ENCODE results near the gene RHOH.
"Not testable (repeated sequence)": the region's sequence is repeated elsewhere in the genome, so short reads cannot be mapped to it uniquely, and the experiment has no call there.

RHOH gene, protein sequence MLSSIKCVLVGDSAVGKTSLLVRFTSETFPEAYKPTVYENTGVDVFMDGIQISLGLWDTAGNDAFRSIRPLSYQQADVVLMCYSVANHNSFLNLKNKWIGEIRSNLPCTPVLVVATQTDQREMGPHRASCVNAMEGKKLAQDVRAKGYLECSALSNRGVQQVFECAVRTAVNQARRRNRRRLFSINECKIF

DNA sequence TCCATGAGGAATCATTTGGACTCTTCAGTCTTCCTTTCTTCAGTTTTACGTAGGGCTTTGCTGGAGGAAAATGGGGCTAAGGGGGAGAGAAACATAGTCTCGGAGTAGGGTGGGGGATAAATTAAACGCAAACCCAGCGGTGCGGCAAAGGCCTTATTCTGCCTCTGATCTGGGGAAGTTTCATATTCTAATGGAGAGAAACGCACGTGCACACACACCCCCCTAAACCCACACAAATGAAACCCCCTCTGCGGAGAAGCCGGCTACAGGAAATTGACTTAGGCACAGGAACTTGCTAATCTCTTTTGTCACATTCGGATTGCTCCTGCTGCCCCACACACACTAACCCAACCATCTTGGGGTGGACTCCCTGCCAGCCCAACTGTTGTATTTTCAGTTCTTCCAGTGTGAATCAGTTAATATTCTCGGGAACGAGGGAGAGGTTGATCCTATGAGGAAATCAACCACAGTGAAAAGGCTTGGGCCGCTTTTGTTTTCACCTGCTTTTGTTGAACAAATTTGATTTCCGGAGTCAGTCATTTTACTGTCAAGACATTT lies at the start of gene RHOH:
TSS of gene RHOH (plus strand) at position 308 of the 558 bp plus-strand sequence. CDS start 46,356 bp downstream, outside the sequence.
- DNase-seq: peak; percentile 83

DNA sequence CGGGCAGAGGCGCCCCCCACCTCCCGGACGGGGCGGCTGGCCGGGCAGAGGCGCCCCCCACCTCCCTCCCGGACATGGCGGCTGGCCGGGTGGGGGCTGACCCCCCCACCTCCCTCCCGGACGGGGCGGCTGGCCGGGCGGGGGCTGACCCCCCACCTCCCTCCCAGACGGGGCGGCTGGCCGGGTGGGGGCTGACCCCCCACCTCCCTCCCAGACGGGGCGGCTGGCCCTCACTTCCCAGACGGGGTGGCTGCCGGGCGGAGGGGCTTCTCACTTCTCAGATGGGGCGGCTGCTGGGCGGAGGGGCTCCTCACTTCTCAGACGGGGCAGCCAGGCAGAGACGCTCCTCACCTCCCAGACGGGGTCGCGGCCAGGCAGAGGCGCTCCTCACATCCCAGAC lies 49.3 kb upstream of the RHOH start:
- not testable (repeated sequence) for DNase-seq

DNA sequence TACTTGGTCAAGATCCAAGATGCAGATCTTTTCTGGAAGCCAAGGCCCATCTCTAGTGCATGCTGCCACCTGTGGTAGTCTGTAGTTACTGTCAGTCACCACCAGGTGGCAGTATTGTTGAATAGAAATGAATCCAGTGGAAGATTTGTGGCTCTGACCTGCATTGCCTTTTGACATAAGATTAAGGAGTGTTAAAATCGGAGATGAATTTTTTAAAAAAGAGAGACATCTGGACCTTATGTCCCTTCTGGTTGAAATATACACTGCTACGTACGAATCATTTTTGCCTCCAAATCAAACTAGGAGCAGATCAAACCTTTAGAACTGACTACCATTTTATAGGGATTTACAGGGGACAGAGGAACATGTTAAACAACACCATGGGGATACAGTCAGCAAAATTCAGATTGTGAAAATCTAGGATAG lies 46.9 kb upstream of the RHOH start:
- DNase-seq: peak; percentile 76

DNA sequence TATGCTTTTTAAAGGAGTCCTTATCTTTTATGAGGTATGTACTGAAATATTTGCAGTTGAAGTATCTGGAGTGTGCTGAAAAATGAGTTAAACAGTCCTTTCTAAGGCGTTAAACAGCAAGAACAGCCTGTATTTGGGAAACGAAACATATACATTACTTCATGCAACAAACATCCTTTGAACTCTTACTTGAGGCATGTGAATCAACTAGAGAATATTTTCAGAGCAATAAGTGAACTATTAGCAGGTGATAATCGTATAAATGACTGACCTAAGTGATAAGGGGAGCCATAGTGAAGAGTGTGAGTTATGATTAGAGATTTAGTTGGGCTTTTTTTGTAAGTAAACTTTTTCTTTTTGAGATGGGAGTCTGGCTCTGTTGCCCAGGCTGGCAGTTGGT lies 45.9 kb upstream of the RHOH start:
- no peak for DNase-seq

DNA sequence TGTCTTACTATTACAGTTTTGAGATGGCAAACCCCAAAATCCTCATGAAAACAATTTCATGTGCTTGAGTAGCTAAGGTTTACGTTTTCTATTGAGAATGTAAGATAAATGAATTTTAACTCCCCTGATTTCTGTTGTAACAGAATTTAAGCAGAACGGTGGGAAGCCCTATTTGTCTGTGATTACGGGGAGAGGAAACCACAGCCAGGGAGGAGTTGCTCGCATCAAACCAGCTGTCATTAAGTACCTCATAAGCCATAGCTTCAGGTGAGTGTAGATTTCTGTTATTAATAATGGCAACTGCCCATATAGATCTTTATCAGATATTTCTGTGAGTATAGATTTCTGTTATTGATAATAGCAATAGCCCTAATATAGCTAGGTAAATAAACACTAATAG lies 44.2 kb upstream of the RHOH start:
- no peak for DNase-seq

DNA sequence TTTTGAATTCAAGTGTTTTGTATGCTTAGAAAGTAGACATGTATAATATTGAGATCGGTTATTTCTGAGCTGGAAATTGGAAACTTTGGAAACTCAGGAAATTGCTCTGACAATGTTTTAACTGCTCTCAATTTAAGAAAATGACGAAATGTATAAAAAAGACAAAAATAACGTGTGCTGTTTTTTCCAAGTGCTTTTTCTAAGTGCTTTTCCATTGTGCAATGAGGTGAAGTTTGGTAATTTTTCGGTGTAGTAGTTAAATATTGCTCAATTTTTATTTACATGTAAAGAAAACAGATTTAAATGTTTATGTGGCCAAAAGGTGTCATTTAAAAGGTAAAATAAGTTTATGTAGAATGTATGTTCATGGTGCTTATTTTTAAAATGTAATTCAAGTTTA lies 39.4 kb upstream of the RHOH start:
- DNase-seq: no peak

DNA sequence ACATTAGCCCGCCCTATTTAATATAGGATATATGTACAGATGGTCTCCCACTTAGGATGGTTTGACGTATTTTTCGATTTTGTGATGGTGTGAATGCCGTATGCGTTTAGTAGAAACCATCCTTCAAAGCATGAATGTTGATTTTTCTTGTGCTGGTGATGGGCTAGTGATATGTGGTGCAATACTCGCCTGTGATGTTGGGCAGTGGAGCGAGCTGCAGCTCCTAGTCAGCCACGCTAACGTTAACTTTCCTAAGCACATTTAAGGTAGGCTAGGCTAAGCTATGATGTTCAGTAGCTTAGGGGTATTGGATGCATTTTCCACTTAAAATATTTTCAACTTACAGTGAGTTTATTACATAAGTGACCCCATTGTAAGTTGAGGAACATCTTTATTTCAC lies 36.6 kb upstream of the RHOH start:
- DNase-seq: no peak

DNA sequence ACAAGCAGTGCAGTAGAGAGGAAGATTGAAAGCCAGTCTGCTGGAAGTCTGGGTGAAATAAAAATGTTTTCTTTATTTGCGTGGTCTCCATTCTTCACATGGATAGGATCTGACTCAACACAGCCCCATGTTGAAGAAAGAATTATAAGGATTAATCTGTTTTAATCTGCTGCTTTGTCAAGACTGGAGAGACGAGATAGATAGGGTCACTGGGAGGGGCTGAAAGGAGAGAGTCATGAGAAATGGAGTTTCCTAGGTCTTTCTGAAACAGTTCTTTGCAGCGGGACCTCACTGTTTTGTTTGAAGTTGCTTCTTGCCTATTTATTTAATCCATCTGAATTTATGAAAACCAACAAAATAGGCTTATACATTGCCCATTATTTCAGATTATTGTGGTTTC lies 32.4 kb upstream of the RHOH start:
- DNase-seq: no peak

DNA sequence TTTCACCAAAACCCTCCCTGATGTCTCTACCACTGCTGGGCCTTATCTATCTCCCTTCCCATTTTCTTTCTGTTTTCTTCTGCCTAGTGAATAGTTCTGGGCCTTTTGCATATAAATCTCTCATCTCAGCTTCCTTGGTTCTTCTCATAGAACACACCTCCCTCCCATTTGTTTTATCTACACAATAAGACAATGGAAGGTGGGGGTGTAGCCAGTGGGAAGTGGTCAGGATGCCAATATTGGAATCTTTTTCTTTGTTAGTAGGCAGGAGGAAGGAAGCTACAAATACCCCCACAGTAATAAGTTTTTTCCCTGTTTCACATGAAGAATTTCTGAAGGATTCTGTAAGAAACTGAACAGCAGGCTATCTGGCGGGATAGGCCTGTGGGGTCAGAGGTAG lies 30.9 kb upstream of the RHOH start:
- DNase-seq: no peak

DNA sequence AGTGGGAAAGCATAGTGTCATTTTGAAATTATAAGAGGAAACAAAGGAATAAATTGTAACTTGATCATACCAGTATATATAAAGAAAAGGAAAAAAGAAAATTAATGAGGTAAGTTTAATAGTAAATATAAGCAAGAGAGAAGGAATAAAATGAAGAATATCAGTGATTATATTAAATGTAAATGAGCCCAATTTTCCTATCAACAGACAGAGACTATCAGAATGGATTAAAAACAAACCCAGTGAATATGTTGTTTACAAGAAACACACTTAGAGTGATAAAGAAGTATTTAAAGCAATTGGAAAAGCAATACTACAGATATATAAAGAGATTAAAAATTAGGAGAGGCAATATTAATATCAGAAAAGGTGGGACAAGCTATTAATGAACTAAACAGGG lies 28.8 kb upstream of the RHOH start:
- no peak for DNase-seq

DNA sequence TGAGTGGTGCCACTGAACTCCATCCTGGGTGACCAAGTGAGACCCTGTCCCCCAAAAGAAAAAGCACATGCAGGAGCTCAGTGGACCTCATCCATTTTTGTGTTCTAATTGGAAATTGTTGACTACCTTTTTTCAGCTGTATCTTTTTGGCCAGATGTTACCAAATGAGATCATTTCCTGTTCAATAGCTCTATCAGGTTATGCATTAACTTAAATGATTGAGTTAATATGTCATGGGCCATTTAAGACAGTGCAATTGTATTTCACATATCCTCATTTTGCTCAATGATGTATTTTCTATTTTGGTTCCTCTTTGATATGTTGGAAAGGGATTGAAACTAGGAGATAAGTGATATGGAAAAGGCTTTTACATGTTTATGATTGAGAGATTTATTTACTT lies 26.2 kb upstream of the RHOH start:
- no peak for DNase-seq

DNA sequence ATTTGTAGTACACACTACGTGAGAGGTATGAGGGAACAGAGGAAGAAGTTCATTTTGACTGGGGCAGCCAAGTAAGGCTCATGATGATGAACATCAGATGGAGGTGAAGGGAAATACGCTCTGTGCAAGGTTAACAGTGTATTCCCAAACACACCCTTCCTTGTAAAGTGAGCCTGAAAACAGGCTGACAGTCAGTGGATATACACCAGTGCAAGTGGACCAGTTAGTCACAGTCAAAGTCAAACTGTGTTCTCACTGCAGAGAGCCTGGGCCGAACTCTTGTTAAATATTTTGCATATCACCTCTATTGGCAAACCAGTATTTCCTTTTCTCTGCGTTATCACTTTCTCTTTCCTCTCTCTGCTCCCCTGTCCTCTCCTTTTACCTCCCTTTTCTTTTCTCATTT lies 23.4 kb upstream of the RHOH start:
- no peak for DNase-seq

DNA sequence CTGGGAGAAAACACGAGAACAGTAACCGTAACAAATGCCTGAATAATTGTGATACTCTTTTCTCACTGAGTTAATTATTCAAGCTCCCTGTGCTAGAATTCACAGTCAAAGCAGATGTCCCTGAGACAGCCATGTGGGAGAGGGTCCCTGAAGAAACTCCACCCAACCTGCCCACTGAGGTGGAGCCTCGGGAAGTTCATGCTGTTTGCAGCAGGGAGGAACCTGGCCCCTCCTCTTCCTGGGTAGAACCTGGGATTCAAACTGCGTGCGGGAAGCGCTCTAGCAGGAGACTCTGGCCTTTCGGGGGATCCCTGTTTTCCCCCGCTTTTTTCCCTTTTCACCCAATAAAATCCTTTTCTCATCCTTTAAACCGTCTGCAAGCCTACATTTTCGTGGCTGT lies 20.2 kb upstream of the RHOH start:
- DNase-seq: no peak

DNA sequence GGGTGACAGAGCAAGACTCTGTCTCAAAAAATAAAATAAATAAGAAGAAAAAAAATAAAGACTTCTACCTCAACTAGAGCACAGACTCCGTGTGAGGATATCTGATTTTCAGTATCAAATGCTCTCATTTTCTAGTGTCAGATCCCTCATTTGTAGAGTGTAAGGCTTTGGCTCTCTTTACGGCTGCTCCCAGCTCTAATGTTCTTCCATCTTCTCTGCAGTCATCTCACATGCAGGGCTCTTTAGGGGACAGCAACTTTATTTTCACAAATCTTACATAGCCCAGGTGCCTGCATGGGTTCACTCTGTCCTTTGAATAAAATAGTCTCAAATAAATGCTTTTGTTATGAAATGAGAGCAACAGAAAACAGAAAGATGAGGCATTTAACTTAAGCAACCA lies 19.2 kb upstream of the RHOH start:
- no peak for DNase-seq

DNA sequence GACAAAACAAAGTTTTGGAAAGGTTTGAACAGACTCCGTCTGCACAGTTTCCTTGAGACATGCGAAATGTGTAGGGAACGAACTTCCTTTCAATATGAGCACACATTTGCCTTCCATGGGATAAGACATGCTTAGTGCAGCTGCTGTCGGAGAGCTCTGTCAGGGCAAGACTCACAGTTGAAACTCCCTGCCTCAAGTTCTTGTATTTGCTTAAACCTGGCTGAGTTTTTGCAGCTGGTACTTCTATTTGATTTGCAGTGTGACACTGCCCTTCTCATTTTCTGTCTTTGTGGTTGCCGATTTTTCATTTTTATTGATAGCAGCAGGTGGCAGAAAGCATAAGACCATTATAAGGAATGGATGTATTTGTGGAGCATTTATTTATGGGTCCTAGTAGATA lies 18.2 kb upstream of the RHOH start:
- no peak for DNase-seq

DNA sequence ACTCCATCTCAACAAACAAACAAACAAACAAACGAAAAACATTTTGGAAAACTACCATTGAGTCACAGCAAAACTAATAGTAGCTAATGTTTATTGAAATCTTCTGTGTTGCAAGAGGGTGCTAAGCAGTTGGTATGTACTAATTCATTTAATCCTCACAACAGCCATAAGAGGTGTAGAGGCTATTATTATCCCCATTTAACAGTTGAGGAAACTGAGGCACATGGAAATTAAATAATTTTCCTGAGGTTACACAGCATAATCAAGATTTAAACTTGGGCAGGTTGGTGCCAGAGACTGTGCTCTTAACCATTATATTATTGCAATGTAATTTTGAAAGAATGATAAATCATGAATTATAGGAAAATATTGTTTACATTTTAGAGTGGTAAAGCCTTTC lies 17.5 kb upstream of the RHOH start:
- no peak for DNase-seq

DNA sequence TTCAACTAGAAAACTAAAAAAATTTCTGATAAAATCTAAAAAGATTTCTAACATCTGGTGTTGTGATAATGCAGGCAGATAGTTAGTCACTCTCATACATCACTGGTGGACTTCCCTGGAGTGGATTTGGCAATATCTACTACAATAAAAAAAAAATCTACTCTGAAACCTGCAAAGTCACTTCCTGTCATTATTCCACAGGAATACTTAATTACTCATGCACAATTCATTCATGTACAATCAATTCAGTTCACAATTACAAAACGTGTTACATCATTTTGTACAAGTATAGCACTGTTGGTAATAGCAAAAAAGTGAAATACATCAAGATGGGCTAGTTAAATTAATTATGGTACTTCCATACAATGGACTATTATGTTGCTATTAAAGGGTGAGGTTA lies 16.5 kb upstream of the RHOH start:
- DNase-seq: no peak

DNA sequence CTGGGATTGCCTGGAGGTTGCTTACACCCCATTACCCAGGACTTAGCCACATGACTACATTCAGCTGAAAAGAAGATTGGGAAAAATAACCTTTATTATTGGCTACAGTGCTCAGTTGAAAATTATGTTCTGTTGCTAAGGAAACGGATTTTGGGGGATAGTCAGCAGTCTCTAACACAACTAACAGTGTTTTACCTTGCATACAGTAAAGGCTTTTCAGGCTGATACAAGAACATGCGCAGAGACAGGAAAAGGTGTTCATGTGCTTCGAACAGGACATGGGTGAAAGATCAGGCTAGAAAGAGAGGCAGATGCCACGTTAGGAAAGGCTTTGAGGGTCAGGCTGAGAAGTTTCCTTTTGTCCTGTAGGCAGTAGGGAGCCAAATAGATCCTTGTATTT lies 14.8 kb upstream of the RHOH start:
- no peak for DNase-seq

DNA sequence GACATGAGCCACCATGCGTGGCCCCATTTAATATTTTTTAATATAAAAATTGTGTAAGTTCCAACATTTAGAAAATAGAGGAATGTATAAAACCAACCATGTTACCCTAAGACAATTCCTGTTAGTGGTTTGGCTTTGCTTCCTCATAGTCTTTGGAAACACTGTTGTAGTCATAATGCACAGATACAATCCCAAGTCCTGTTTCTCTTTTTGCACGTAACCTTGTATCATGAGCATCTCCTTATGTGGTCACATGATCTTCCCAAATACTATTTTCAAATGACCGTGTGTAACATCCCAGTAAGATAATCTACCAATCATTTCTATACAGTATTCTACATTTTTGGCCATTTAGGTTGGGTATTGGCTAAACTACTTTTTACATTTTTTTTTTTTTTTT lies 13.9 kb upstream of the RHOH start:
- no peak for DNase-seq

DNA sequence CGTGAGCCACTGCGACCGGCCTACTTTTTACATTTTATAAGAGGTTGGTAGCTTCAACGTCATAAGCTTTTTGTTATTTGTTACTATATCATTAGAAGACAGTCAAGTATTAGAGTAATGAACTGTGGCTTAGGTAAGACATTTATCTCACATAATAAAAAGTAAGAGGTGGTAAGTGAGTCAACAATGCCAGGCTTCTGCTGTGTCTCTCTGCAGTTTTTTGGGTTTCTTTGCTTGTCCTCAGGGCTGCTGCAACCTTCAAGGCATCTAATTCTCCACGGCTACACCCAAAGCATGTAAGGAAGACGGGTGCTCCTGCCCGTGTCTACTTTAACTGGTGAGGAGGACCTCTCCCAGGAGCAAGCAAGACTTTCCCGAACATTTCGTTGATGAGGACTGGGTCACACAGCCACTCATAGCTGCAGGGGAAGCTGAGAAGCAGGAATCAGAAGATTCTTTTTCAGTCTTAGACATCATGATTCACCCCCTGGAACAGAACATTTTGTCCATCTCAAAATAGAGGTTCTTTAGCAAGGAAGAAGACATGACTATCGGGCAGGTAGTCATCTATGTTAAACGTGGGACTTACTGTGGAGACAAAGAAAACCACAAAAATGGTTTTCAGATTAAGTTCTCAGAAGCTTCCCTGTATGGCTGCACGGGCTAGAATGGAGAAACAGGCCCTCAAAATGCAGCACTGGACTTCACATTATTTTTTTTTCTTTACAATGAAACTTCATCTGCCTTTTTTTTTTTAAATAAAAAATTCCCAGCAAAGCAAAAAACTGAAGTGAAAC lies 13.0 kb upstream of the RHOH start:
- DNase-seq: no peak

DNA sequence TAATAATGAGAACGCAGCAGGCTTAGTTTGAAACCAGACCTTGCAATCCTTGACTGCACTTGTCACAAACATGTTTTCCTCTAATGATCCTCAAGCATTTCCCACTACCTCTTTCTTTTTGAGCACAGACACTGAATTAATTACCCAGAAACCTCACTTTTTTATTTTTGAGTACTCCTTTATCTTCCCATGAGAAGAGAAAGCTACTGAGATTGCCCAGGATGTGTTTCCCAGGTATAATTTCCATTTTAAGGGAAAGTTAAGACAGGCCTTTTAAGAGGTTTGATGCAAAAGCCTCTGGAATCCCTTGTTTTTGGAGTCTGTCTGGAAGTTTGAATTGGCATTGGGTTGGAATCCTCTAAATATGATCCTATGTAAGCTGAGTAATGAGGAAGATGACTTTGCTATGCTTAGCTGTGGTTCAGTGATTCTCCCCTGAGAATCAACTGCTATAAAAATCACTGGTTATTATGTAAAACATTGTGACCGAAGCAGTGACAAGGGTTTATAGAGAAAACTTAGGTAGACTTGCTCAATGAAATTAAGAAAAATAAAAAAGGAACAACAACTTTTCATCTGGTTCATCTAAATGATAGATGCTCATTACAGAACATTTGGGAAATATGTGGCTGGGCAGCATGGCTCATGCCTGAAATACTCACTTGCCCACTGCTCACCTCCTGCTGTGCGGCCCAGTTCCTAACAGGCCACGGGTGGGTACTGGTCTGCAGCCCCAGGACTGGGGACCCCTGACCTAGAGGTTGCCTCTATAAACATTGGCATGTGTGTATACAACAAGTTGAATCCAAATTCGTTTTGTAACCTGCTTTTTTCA lies 10.8 kb upstream of the RHOH start:
- no peak for DNase-seq

DNA sequence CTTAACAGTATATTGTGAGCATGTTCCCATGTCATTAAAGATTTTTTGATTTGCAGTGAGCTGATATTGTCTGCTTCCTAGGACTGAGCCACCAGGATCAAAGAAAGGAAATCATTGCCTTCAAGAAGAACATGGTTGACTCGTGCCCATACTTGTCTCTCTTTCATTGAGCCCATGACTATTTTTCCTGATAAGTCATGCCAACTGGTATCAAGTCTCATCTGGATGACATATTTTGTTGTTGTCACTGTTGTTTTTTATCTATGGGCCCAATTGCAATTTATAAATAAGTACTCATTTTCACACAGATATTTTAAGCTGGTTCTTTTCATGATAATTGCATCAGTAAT lies 10.2 kb upstream of the RHOH start:
- no peak for DNase-seq

DNA sequence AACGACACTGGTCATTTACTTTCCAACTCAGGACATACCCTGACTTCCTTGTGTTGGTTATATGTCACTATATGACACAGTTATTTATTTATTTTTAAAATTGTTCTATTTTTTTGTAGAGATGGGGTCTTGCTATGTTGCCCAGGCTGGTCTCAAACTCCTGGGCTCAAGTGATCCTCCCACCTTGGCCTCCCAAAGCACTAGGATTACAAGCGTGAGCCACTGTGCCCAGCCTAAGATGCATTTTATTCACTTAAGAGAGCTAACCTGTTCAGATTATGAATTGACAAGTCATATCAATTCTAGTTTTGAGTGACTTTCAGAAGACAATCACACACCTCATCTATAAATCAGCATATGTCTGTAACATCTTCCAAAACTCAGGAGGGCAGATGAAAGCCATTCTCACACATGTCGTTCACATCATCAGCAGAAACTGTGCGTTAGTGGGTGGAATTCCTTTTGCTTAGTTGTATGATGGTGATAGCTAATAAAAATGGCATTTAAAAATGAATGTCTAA lies 9.4 kb upstream of the RHOH start:
- peak; percentile 53 for DNase-seq

DNA sequence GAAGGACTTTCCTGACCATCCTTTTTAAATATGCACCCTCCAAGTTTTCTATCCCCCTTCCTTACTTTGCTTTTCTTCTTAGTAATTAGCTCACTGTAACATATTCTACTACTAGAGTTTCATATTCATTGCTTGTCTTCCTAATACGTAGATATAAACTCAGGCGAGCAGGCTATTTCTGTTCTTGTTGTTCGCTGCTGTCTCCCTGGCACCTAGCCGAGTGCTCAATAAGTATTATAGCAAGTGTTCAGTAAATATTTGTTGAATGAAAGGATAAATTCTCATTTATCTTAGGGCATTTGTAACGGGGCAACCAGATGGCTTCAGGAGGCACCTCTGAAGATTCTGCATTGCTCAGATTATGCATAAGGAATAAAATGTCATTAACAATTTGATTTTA lies 6.8 kb upstream of the RHOH start:
- no peak for DNase-seq
